Osteocyte (in vitro differentiated cells): ENCODE data around the gene ALCAM. TPM values are rescaled to one million over a fixed set of nuclear protein-coding genes. Genes with fewer than 3 reads are reported as not detected.

ENCODE experiments used
- DNase-seq: peaks from one replicate; pipeline ENCODE4 v3.0.0; 2021; ENCODE audit warnings: mixed read lengths; ENCODE audit not compliant: unreplicated experiment; ENCODE audit errors: extremely low spot score
- H3K27ac Mint-ChIP-seq: one replicate; pipeline ENCODE4 v1.8.0; 2021; ENCODE audit warnings: mild to moderate bottlenecking, mixed read lengths; ENCODE audit not compliant: unreplicated experiment
- H3K27me3 Mint-ChIP-seq: one replicate; pipeline ENCODE4 v1.8.0; 2021; ENCODE audit warnings: mixed read lengths; ENCODE audit not compliant: unreplicated experiment
- H3K36me3 Mint-ChIP-seq: one replicate; pipeline ENCODE4 v1.8.0; 2021; ENCODE audit warnings: mixed read lengths; ENCODE audit not compliant: unreplicated experiment
- H3K4me1 Mint-ChIP-seq: one replicate; pipeline ENCODE4 v1.8.0; 2021; ENCODE audit warnings: mixed read lengths; ENCODE audit not compliant: unreplicated experiment
- H3K4me3 Mint-ChIP-seq: one replicate; pipeline ENCODE4 v1.8.0; 2021; ENCODE audit warnings: mild to moderate bottlenecking, moderate library complexity, mixed read lengths; ENCODE audit not compliant: unreplicated experiment
- H3K9me3 Mint-ChIP-seq: one replicate; pipeline ENCODE4 v1.8.0; 2021; ENCODE audit warnings: mixed read lengths; ENCODE audit not compliant: unreplicated experiment
- total RNA-seq: library from RNA; stranded (reverse); gene quantifications from 2 replicates; pipeline ENCODE4 v1.2.1, GENCODE V29; 2021
- TF ChIP-seq, protein P1 (sequence below): fragments of 200-600 bp; sonication (generic); IDR thresholded peaks from 2 replicates; pipeline ENCODE4 v1.5.0; 2021; ENCODE audit warnings: antibody characterized with exemption, mild to moderate bottlenecking, moderate library complexity

Gene ALCAM
- total RNA-seq, 1 donor from 2014 or later, result 242 TPM

DNA sequence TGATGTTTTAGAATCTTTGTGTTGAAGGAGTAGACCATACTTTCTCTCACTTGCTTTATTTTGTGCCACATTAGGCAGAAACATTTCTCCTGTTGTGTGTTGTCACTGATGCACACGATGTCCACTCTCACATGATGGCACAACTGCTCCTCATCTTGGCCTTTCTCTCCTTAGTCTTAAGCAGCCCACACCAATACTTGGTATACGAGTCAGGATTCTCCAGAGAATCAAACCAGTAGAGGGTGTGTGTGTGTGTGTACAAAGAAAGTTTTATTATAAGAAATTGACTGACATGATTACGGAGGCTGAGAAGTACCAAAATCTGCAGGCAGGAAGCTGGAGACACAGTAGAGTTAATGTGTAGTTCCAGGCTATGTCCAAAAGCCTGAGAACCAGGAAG is 187.1 kb downstream of the ALCAM start:
- Mint-ChIP-seq H3K27me3 (no peaks in the 10 kb centered on the region), H3K4me3 (no peak overlapping the region), H3K36me3 (peaks cover 79% of the 10 kb centered on the region), H3K27ac (no peak overlapping the region), H3K4me1 (peaks cover 6% of the 10 kb centered on the region), H3K9me3 (no peaks in the 10 kb centered on the region)
- no peak for DNase-seq
- TF ChIP-seq, protein P1, sequence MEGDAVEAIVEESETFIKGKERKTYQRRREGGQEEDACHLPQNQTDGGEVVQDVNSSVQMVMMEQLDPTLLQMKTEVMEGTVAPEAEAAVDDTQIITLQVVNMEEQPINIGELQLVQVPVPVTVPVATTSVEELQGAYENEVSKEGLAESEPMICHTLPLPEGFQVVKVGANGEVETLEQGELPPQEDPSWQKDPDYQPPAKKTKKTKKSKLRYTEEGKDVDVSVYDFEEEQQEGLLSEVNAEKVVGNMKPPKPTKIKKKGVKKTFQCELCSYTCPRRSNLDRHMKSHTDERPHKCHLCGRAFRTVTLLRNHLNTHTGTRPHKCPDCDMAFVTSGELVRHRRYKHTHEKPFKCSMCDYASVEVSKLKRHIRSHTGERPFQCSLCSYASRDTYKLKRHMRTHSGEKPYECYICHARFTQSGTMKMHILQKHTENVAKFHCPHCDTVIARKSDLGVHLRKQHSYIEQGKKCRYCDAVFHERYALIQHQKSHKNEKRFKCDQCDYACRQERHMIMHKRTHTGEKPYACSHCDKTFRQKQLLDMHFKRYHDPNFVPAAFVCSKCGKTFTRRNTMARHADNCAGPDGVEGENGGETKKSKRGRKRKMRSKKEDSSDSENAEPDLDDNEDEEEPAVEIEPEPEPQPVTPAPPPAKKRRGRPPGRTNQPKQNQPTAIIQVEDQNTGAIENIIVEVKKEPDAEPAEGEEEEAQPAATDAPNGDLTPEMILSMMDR, result no peak

DNA sequence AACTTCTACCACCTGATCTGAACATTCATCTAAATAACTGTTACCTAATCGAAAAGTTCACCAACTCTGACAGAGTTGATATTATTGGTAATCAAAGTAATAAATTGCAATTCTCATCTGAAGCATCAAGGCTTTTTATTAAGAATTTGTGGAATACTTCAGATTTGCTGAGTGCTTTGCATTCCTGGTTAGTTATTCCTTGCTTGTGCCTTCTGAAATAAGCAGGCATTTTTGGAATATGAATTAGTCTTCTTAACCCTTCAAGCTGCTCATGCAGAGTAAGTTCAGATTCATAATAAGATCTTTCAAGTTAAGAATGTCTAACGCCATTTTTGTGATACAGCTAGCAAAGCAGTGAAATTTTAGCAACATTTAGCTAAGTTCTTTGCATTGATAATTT is 188.5 kb downstream of the ALCAM start:
- Mint-ChIP-seq H3K9me3 (peaks cover 8% of the 10 kb centered on the region), H3K36me3 (peaks cover 78% of the 10 kb centered on the region), H3K4me3 (no peak overlapping the region), H3K27ac (no peak overlapping the region), H3K4me1 (peaks cover 12% of the 10 kb centered on the region), H3K27me3 (no peaks in the 10 kb centered on the region)
- DNase-seq, result no peak
- TF ChIP-seq, protein P1, result no peak

DNA sequence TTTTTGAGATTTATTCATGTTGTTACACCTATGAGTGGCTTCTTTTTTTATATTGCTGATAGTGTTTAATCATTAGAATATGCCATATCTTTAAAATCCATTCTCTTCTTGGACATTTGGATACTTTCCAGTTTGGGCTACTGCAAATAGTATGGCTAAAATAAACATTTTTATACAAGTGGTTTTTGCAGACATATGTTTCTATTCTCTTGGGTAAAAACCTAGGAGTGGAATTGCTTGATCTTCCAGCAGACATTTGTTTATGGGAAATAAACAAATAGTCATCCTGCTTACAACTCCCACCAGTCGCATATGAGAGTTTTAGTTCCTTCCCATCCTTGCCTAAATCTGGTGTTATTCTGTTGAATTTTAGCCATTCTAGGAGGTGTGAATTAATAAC is 193.1 kb downstream of the ALCAM start:
- H3K27me3 Mint-ChIP-seq, result no peaks in the 10 kb centered on the region
- DNase-seq, result no peak
- TF ChIP-seq, protein P1, result no peak

DNA sequence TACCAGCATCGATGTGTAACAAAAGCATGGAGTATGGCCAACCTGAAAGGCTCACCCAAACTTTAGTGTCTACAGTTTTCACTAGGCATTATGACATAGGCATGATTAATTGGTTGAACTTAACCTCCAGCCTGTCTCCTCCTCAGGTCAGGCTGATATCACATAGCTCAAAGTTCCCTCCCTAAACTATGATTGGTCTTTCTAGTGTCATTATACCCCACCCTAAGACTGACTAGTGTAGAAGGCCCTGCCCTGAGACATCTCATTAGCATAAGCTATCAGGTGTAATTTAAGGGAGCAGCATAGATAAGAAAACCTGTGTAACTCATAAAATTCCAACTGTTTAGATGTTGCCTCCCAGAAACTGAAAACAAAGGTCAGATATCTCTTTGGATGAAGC is 195.2 kb downstream of the ALCAM start:
- DNase-seq, result no peak
- Mint-ChIP-seq H3K27me3 (no peaks in the 10 kb centered on the region), H3K4me3 (no peak overlapping the region), H3K9me3 (peaks cover 16% of the 10 kb centered on the region), H3K36me3 (peaks cover 62% of the 10 kb centered on the region), H3K4me1 (peaks cover 6% of the 10 kb centered on the region), H3K27ac (no peak overlapping the region)
- TF ChIP-seq, protein P1, result no peak

More for the DNA sequence above, 193.1 kb downstream of the ALCAM start:
- Mint-ChIP-seq H3K4me3 (no peak overlapping the region), H3K36me3 (peaks cover 59% of the 10 kb centered on the region), H3K4me1 (peaks cover 12% of the 10 kb centered on the region), H3K27ac (no peak overlapping the region), H3K9me3 (peaks cover 11% of the 10 kb centered on the region)

DNA sequence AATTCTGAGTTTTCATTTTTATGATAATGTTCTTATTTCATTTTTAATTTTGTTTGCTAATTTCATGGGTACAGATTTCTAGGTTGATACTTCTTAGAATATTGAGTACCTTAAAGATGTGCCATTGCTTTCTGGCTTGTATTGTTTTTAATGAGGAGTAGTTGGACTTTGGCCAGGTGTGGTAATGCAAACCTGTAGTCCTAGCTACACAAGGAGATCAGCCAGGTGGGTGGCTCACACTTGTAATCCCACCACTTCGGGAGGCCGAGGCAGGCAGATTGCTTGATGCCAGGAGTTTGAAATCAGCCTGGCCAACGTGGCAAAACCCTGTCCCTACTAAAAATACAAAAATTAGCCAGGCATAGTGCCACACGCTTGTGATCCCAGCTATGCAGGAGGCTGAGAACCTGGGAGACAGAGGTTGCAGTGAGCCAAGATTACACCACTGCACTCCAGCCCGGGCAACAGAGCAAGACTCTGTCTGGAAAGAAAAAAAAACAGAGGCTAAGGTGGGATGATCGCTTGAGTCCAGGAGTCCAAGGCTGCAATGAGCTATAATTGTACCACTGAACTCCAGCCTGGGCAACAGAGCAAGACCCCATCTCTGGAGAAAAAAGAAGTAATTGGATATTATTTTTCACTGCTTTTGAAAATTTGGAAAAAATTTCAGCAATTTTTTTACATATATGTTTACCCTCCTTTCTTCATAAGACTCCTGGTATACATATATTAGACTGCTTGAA is 198.0 kb downstream of the ALCAM start:
- H3K27me3 Mint-ChIP-seq, result no peaks in the 10 kb centered on the region
- H3K4me1 Mint-ChIP-seq, result peaks cover 5% of the 10 kb centered on the region
- H3K4me3 Mint-ChIP-seq, result no peak overlapping the region
- H3K36me3 Mint-ChIP-seq, result peaks cover 57% of the 10 kb centered on the region
- peaks cover 12% of the 10 kb centered on the region for H3K9me3 Mint-ChIP-seq
- H3K27ac Mint-ChIP-seq, result no peak overlapping the region
- TF ChIP-seq, protein P1, result no peak
- no peak for DNase-seq
